Measurements from ENCODE around the gene CHMP2A. TPM values are rescaled to one million over a fixed set of nuclear protein-coding genes. Genes with fewer than 3 reads are reported as not detected.

CHMP2A gene
- total and polyA plus RNA-seq, 9 donors = 54.2 to 143 (median 98.3) TPM

GRCh38 chr19:58572818-58573657, 18.1 kb upstream of the CHMP2A start, which contains the start of gene MZF1:
TSS of gene MZF1 (minus strand) at chr19:58573335. CDS start at chr19:58571389, 1,946 bp downstream.
- no peaks in the 10 kb centered on the region for H3K9me3 ChIP-seq
- TF ChIP-seq POLR2A (IDR thresholded peaks at IDR 0.05) = peak; percentile 13
- peak in 2 of 3 donors; percentile 46 to 50 for TF ChIP-seq CTCF (IDR thresholded peaks at IDR 0.05)
- peak; percentile 87 for TF ChIP-seq EP300 (IDR thresholded peaks at IDR 0.05)
- H3K27me3 ChIP-seq = no peaks in the 10 kb centered on the region
- whole genome bisulfite sequencing, 3 donors = 0 to 1% (median 0%) methylated on average over 74 to 75 of the region's 75 CpGs
- H3K36me3 ChIP-seq = no peaks in the 10 kb centered on the region
- peak; percentile 99 to 100 (median 100) for DNase-seq
- H3K4me1 ChIP-seq (ENCODE audit: insufficient read depth) = peaks cover 7% of the 10 kb centered on the region
- peak within 1 kb of the TSS; percentile 90 for H3K4me3 ChIP-seq
- H3K27ac ChIP-seq = peak within 1 kb of the TSS; percentile 87 to 98
- intact Hi-C loops (cut with DNase I) = no loop called here

- H3K4me3 ChIP-seq = peak overlapping the region; percentile 90
- no peaks in the 10 kb centered on the region for H3K36me3 ChIP-seq
- H3K9me3 ChIP-seq = no peaks in the 10 kb centered on the region
- no peaks in the 10 kb centered on the region for H3K27me3 ChIP-seq
- H3K4me1 ChIP-seq (ENCODE audit: insufficient read depth) = peaks cover 7% of the 10 kb centered on the region
- no peak for TF ChIP-seq EP300 (IDR thresholded peaks at IDR 0.05)
- TF ChIP-seq CTCF (IDR thresholded peaks at IDR 0.05) = no peak
- no peak for TF ChIP-seq POLR2A (IDR thresholded peaks at IDR 0.05)
- no peak for DNase-seq
- WGBS, 3 donors = 37 to 50% (median 48%) methylated on average over 24 of the region's 24 CpGs
- peak overlapping the region; percentile 87 to 98 for H3K27ac ChIP-seq
- intact Hi-C loops (cut with DNase I) = no loop called here
Measured at GRCh38 chr19:58572026-58572817, 17.3 kb upstream of the CHMP2A start.

DNA sequence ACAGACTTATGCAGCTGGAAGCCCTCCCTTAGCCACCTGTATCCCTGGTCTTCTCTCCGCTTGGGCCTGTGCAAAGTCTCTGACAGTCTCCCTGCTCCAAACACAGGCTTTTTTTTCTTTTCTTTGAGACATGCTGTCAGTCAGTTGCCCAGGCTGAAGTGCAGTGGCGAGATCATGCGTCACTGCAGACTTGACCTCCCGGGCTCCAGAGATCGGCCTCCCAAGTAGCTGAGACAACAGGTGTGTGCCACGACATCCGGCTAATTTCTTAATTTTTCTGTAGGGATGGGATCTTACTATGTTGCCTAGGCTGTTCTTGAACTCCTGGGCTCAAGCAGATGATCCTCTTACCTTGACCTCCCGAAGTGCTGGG, 16.7 kb upstream of the CHMP2A start:
- no peak overlapping the region for H3K27ac ChIP-seq
- WGBS, 3 donors = 92 to 95% (median 92%) methylated on average over 8 of the region's 8 CpGs

More for the DNA sequence above, 16.7 kb upstream of the CHMP2A start:
- H3K36me3 ChIP-seq = no peaks in the 10 kb centered on the region
- H3K27me3 ChIP-seq = no peaks in the 10 kb centered on the region
- TF ChIP-seq POLR2A (IDR thresholded peaks at IDR 0.05) (no peak), CTCF (IDR thresholded peaks at IDR 0.05) (no peak), EP300 (IDR thresholded peaks at IDR 0.05) (no peak)
- no peaks in the 10 kb centered on the region for H3K9me3 ChIP-seq
- peak; percentile 9 to 44 (median 35) for DNase-seq
- no peak overlapping the region for H3K4me3 ChIP-seq
- intact Hi-C loops (cut with DNase I) = no loop called here
- peaks cover 7% of the 10 kb centered on the region for H3K4me1 ChIP-seq (ENCODE audit: insufficient read depth)
